HCEC 1CT (cell line): Measurements from ENCODE around the gene ITPR1.
A peak's percentile ranks its signal among the peaks of the same experiment; 100 is the strongest.
"Not testable (repeated sequence)": the region's sequence is repeated elsewhere in the genome, so short reads cannot be mapped to it uniquely, and the experiment has no call there.

ENCODE experiments used
- DNase-seq: peaks from one replicate; pipeline ENCODE4 v3.0.0-alpha.2; 2017

Gene ITPR1

GRCh38 chr3:4493014-4493940 is at the start of gene ITPR1:
Gene ITPR1 (plus strand): TSS chr3:4493348. CDS start chr3:4516492, 23,144 bp downstream.
- peak; percentile 99 for DNase-seq

- DNase-seq = no peak
Measured at GRCh38 chr3:4447295-4447999, 45.7 kb upstream of the ITPR1 start.

- no peak for DNase-seq
Measured at GRCh38 chr3:4448187-4448586, 45.0 kb upstream of the ITPR1 start.

GRCh38 chr3:4449043-4449805 is 43.9 kb upstream of the ITPR1 start:
- no peak for DNase-seq

DNA sequence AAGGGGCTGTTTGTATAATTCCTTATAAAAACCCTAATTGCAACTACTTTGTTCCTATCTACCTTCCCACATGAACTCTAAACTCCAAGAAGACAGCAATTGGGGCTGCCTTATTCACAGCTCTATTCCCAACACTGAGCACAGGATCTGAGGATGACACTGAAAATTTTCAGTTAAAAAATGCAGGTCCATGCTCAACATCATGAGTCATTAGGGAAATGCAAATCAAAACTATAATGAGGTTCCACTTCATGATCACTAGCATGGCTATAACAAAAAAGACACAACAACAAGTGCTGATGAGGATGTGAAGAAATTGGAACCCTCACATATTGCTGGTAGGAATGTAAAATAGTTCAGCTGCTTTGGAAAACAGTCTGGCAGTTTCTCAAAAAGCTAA is 39.0 kb upstream of the ITPR1 start:
- DNase-seq = no peak

DNA sequence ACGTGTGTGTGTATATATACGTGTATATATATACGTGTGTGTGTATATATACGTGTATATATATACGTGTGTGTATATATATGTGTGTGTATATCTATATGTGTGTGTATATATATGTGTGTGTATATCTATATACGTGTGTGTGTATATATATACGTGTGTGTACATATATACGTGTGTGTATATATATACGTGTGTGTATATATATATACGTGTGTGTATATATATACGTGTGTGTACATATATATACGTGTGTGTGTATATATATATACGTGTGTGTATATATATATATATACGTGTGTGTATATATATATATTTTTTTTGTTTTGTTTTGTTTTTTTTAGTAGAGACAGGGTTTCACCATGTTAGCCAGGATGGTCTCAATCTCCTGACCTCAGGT is 36.4 kb upstream of the ITPR1 start:
- DNase-seq = not testable (repeated sequence)

GRCh38 chr3:4458961-4459360 is 34.2 kb upstream of the ITPR1 start:
- no peak for DNase-seq

- DNase-seq = no peak
Measured at GRCh38 chr3:4460334-4460733, 32.8 kb upstream of the ITPR1 start.

DNA sequence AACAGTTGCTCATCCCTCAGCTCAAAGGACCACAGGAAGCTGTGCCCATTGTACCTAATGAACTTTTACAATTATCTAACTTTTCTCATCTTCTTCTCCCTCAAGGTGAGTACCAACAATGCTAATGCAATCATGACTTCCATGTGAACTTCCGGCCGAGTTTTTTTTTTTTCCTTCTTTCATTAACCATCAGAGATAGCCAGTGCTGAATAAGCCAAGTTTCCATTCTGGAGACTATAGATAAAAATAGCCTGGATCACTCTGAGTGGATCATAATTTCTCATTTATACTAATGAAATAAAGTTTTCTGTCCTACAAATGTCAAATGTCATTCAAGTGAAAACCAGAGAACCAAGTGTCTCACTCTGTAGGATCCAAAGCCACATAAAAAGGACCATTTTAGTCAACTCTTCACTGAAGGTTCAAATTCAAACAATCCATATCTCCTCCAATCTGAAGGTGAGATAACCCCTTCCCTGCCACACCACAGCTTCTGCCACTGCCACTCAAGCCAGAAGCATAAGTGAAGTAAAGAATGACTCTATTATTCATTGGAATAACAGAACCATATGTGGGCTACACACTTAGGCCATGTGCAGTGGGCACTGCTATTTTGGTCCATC is 31.6 kb upstream of the ITPR1 start:
- DNase-seq = no peak

DNA sequence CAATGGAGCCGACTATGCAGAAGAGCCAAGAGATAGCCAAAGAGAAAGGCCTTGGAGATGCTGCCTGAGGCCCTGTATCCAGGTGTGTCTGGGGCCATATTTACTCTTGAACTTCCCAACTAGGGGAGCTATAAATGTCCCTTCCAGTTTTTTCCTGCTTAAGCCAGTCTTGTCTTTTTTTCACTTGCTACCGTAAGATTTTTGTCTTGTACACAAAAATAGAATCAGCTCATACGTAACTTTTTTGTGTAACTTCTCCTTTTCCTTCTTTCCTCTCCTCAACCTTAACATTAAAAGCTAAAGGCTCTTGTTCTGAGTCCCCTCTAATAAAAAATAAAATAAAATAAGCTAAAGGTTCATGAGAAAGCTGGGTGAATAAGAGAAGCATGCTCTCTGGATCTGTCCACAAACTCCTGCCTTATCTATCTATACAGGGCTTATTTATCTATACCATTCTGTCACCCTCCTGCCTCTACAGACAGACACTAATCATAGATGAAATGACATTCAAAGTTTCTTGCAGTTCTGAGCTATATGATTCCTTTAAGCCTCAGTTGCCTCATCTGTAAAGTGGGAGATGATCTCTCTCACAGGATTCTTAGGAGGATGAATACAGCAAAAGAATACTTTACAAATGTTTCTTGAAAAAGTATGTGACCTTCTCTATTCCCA is 30.6 kb upstream of the ITPR1 start:
- DNase-seq = no peak

DNA sequence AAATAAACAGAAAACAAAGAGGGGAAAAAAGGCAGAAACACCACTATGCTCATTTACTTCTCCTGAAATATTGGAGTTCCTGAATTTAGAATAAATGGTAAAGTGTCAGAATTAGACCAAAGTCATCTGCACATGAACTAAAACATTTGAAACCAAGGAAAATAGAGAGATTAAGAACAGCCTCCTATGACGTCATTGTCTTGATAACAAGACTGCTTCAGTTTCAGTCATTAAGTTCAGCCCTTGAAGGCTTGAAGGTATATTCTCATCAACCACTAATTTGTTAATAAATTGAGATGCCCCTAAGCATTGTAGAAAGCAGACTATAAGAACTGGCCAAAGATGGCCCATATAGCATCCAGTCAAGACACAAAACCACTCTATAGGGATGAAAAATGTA is 28.6 kb upstream of the ITPR1 start:
- no peak for DNase-seq

GRCh38 chr3:4466741-4467521 is 26.2 kb upstream of the ITPR1 start, which contains the start of gene SUMF1:
Gene SUMF1 (minus strand): TSS chr3:4467269. CDS start chr3:4467245, 24 bp downstream.
- peak; percentile 72 for DNase-seq

- DNase-seq = no peak
Measured at GRCh38 chr3:4467522-4467867, 25.7 kb upstream of the ITPR1 start.

- no peak for DNase-seq
Measured at GRCh38 chr3:4471907-4472306, 21.2 kb upstream of the ITPR1 start.

DNA sequence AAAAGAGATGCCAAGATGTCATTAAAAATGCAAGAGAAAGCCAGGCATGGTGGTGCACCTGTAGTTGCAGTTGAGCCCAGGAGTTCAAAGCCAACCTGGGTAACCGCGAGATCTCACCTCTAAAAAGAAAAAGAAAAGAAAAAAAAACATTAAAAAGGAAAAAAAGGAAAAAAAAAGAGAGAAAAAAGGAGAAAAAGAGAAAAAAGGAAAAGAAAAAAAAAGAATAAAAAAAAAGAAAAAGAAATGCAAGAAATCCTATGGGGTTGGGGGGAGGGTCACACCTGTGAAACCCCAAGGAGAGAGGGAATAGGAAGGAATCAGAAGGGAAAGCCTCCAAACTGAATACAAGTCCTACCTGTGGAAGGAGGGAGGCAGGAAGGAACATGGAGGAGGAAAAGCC is 20.8 kb upstream of the ITPR1 start:
- DNase-seq = no peak

DNA sequence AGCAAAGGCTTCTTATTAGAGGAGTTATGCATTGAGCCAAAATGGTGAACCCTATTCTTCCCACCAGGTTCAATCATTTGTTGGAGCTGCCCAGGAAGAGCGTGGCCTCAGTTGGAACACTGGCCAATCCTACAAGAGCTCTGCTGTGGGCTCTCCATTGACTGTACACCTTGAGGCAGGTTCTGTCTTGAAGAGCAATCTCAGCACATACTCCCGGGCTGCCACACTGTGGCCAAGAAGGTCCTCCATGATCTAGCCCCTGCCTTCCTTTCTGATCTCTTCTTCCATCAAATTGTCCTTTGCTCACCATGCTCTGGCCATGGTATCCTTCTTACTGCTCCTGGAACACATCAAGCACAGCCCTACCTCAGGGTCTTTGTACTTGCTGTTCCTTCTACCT is 20.4 kb upstream of the ITPR1 start:
- no peak for DNase-seq

- DNase-seq = peak; percentile 72
Measured at GRCh38 chr3:4474683-4475490, 18.3 kb upstream of the ITPR1 start.

DNA sequence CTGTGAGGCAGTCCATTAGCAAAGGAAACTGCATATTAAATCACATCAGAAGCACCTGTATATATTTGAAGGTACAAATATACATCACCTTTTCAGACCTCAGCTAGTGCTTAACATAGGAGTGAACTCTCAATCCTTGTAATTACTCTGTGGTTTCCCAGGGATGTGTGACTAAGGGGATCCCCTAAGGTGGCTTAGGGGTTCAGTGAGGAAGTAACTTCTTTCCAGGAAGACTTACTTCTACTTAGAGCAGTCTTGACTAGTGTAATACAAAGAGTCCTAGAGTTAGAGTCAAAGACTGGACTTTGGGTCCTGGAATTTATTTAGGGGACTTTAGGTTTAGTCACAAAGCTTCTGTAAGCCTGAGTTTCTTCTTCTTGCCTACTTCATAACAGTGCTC is 17.3 kb upstream of the ITPR1 start:
- DNase-seq = no peak

- DNase-seq = no peak
Measured at GRCh38 chr3:4476496-4476895, 16.7 kb upstream of the ITPR1 start.

DNA sequence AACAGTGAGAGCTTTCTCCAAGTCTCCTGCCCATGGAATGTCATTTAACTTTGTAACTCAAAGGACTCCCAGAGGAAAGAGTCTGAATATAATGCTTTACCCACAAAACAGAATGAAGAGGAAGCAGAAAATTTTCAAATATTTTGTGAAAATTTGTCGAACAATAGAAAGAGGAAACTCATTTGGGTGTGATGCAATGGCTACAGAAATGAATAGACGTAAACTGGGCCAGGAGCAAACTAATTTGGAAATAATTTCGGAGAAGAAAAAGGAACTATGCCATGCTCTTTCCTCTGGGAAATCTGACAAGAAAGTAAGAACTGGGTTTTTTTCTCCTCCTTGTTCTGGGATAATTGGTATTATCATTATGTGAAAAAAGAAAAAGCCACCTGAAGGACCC is 14.9 kb upstream of the ITPR1 start:
- DNase-seq = no peak

GRCh38 chr3:4491855-4492207 is 1.3 kb upstream of the ITPR1 start:
- DNase-seq = no peak
